Spleen (tissue), 11 donors: ENCODE results near the gene GPR156. TPM values are rescaled to one million over a fixed set of nuclear protein-coding genes. Genes with fewer than 3 reads are reported as not detected.

Experiments used
- DNase-seq: peaks from one replicate; pipeline ENCODE4 v3.0.0-alpha.2; 2020
- H3K27ac ChIP-seq, 8 donors: fragments of 200-600 bp; sonication (generic) in 7 of 8; 1 replicate in 4 of 8; 2 replicates in 4 of 8; pipeline versions ENCODE4 v1.5.0 to v1.8.0; 2016 to 2021; ENCODE audit warnings: inconsistent platforms in 4 of 8, mild to moderate bottlenecking in 4 of 8, moderate library complexity in 1 of 8
- H3K27me3 ChIP-seq, 7 donors: fragments of 200-600 bp; sonication (generic) in 6 of 7; replicated peaks in 1 of 7; 1 replicate in 4 of 7; 2 replicates in 3 of 7; pipeline versions ENCODE4 v1.5.0 to v1.8.0; 2016 to 2021; ENCODE audit warnings: inconsistent platforms in 3 of 7, mild to moderate bottlenecking in 1 of 7
- H3K36me3 ChIP-seq, 6 donors: fragments of 200-600 bp; sonication (generic) in 5 of 6; 1 replicate in 4 of 6; 2 replicates in 2 of 6; pipeline versions ENCODE4 v1.5.0 to v1.8.0; 2016 to 2021; ENCODE audit warnings: inconsistent platforms in 2 of 6
- H3K4me1 ChIP-seq, 6 donors: fragments of 200-600 bp; sonication (generic) in 5 of 6; 1 replicate in 3 of 6; 2 replicates in 3 of 6; pipeline versions ENCODE4 v1.5.0 to v1.8.0; 2016 to 2021; ENCODE audit warnings: inconsistent platforms in 3 of 6
- H3K4me3 ChIP-seq, 8 donors: fragments of 200-600 bp; sonication (generic) in 7 of 8; 1 replicate in 4 of 8; 2 replicates in 4 of 8; pipeline versions ENCODE4 v1.5.0 to v1.8.0; 2016 to 2021; ENCODE audit warnings: inconsistent platforms in 4 of 8, mild to moderate bottlenecking in 4 of 8, moderate library complexity in 2 of 8
- H3K9me3 ChIP-seq, 8 donors: fragments of 200-600 bp; sonication (generic) in 7 of 8; 1 replicate in 4 of 8; 2 replicates in 4 of 8; pipeline versions ENCODE4 v1.5.0 to v1.8.0; 2016 to 2021; ENCODE audit warnings: inconsistent platforms in 4 of 8
- CTCF ChIP-seq, 11 experiments: fragments of 200-600 bp in 7 of 11; fragments of 450-650 bp in 4 of 11; sonication (generic) in 4 of 11; IDR thresholded peaks in 8 of 11; conservative IDR thresholded peaks in 3 of 11; 1 replicate in 7 of 11; 2 replicates in 4 of 11; pipeline versions ENCODE4 v1.4.0 to v1.8.0; 2016 to 2021; ENCODE audit warnings: antibody characterized with exemption in 11 of 11, inconsistent platforms in 4 of 11, mild to moderate bottlenecking in 1 of 11
- POLR2A ChIP-seq, 3 donors: fragments of 450-650 bp; IDR thresholded peaks; one replicate each; pipeline ENCODE4 v1.5.1; 2017; ENCODE audit warnings: antibody characterized with exemption in 3 of 3, mild to moderate bottlenecking in 1 of 3
- POLR2AphosphoS5 ChIP-seq, 3 donors: sonication (generic); formaldehyde crosslinking; IDR thresholded peaks; one replicate each; pipeline ENCODE4 v1.5.1; 2017; ENCODE audit warnings: antibody characterized with exemption in 3 of 3
- WGBS, 5 donors: extraction: QIAGEN DNeasy Blood & Tissue Kit in 3 of 5; methylation state at CpG; one replicate each; pipeline versions ENCODE4 v1.1.5 to v1.1.7; 2013 to 2018; 5-methylcytosine and 5-hydroxymethylcytosine counted together
- intact Hi-C: fragments of 100-400 bp; cut with DNase I; formaldehyde crosslinking; loops from one replicate; pipeline ENCODE4 v1.15.0; 2023; ENCODE audit warnings: low total_unique reads
- polyA plus RNA-seq, 3 donors: library from polyadenylated mRNA; stranded (reverse); fragments of 200-250 nt; gene quantifications; one replicate each; pipeline ENCODE4 v1.2.1, GENCODE V29; 2013
- total RNA-seq, 7 donors: library from RNA; depleted of rRNA in 3 of 7; stranded (reverse); fragments of >200 nt in 3 of 7; fragmentation: NEBNext Ultra II Directional in 4 of 7; extraction: Animal tissue kit (Norgen Biotek cat#: 25700) in 4 of 7; gene quantifications; one replicate each; pipeline versions ENCODE4 v1.1.0 to v1.2.1, GENCODE V29; 2016 to 2021
- donor health status: healthy with polysubstance abuse.
- donor health status: DM: no; HTN: no; CAD: no; lungs with moderate emphysema.
- donor health status: DM: no; HTN: no; CAD: no.
- donor health status: Bipolar disorder and iron deficiency.
- donor health status: healthy.
- donor health status: DM: no; HTN: no; CAD: no.
- donor health status: DM: yes; HTN: yes; CAD: no.

Gene GPR156
- total and polyA plus RNA-seq, 10 donors: 0.03 to 0.41 (median 0.18) TPM; not detected in 4

DNA sequence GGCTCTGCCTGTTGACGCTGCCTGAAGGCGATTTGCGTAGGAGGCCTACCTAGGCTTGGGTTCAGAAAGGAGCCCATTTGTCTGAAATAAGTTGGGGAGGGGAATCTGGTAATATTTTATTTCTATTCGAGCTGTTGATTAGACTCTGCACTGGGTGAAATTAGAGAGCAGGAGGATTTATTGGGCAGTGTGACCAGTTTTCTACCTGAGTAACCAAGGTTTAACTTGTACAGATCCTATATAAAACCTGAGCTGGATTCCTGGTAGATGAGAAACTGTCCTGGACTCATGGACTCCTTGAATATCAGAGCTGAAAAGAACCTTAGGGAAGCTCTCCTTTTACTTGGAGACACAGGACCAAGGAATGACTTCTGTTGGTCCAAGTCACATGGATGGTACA, 19.6 kb upstream of the GPR156 start:
- Histone ChIP-seq H3K4me1 (no peaks in the 10 kb centered on the region), H3K27me3 (peaks cover 0 to 9% (median 0%) of the 10 kb centered on the region in 7 donors), H3K27ac (no peak overlapping the region), H3K9me3 (peaks cover 0 to 10% (median 0%) of the 10 kb centered on the region in 8 donors), H3K36me3 (no peaks in the 10 kb centered on the region), H3K4me3 (no peak overlapping the region)
- no peak for DNase-seq
- intact Hi-C loops: no loop called here
- WGBS, 5 donors: 90 to 98% (median 95%) methylated on average over 4 of the region's 4 CpGs
- TF ChIP-seq CTCF (IDR thresholded peaks at IDR 0.05 in 8 of 11, conservative IDR thresholded peaks at IDR 0.05 in 3 of 11): no peak
- TF ChIP-seq POLR2A (IDR thresholded peaks at IDR 0.05): no peak
- no peak for TF ChIP-seq POLR2AphosphoS5 (IDR thresholded peaks at IDR 0.05)

DNA sequence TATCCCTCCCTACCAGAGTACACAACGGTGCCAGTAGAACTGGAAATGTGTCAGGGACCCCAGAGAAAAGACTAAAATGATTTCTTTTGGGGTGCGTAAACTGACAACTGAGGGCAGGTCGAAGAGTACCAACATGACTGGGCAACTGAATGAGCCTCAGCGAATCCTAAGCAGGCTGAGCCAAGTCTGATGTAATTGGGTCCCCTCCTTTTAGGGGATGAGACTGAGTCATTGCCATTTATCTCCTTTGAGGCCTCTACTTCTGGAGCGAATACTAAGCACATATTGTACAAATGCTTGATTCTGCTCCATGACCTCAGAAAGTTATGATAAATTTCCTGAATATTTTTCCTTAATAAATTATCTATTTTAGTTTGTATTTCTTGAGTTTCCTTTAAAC, 17.3 kb upstream of the GPR156 start:
- no peak overlapping the region for H3K4me3 ChIP-seq
- WGBS, 5 donors: 87 to 90% (median 87%) methylated on average over 5 of the region's 5 CpGs
- H3K27me3 ChIP-seq: peaks cover 0 to 9% (median 0%) of the 10 kb centered on the region in 7 donors
- TF ChIP-seq POLR2A (IDR thresholded peaks at IDR 0.05): no peak
- no peak for TF ChIP-seq POLR2AphosphoS5 (IDR thresholded peaks at IDR 0.05)
- TF ChIP-seq CTCF (IDR thresholded peaks at IDR 0.05 in 8 of 11, conservative IDR thresholded peaks at IDR 0.05 in 3 of 11): no peak
- H3K27ac ChIP-seq: no peak overlapping the region
- H3K4me1 ChIP-seq: no peaks in the 10 kb centered on the region
- intact Hi-C loops: no loop called here
- peaks cover 0 to 8% (median 0%) of the 10 kb centered on the region in 8 donors for H3K9me3 ChIP-seq
- no peak for DNase-seq
- no peaks in the 10 kb centered on the region for H3K36me3 ChIP-seq

- Histone ChIP-seq H3K36me3 (no peaks in the 10 kb centered on the region), H3K4me3 (no peak overlapping the region), H3K27ac (no peak overlapping the region), H3K27me3 (no peaks in the 10 kb centered on the region), H3K4me1 (no peaks in the 10 kb centered on the region), H3K9me3 (no peaks in the 10 kb centered on the region)
- intact Hi-C loops: no loop called here
- WGBS, 5 donors: 85 to 93% (median 89%) methylated on average over 3 of the region's 3 CpGs
- no peak for DNase-seq
- TF ChIP-seq POLR2A (IDR thresholded peaks at IDR 0.05) (no peak), POLR2AphosphoS5 (IDR thresholded peaks at IDR 0.05) (no peak), CTCF (IDR thresholded peaks at IDR 0.05 in 8 of 11, conservative IDR thresholded peaks at IDR 0.05 in 3 of 11) (no peak)
Observed at GRCh38 chr3:120300971-120301370, 15.9 kb upstream of the GPR156 start.

DNA sequence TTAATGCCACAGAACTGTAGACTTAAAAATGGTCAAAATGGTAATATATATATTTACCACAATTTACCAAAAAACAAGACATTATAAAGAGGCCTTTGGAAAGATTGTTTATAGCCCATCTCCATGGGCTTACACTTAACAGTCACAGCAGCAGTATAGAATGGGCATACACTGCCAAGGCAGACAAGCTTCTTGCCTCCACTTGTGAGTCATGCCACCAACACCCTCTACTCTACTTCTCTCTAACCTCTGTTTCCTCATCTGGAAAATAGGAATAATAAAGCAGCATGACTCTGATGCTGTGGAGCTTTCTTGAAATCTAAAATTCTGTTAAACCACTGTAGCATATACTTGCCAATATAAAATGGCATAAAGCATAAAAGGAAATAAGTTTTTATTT, 14.4 kb upstream of the GPR156 start:
- intact Hi-C loops: no loop called here
- H3K27me3 ChIP-seq: no peaks in the 10 kb centered on the region
- H3K4me1 ChIP-seq: no peaks in the 10 kb centered on the region
- DNase-seq: no peak
- no peak overlapping the region for H3K27ac ChIP-seq
- H3K4me3 ChIP-seq: no peak overlapping the region
- TF ChIP-seq CTCF (IDR thresholded peaks at IDR 0.05 in 8 of 11, conservative IDR thresholded peaks at IDR 0.05 in 3 of 11) (no peak), POLR2AphosphoS5 (IDR thresholded peaks at IDR 0.05) (no peak), POLR2A (IDR thresholded peaks at IDR 0.05) (no peak)
- H3K9me3 ChIP-seq: peaks cover 0 to 7% (median 0%) of the 10 kb centered on the region in 8 donors
- H3K36me3 ChIP-seq: no peaks in the 10 kb centered on the region
